Superior temporal gyrus (tissue), 1 donor: ENCODE data around the gene SRPX2.

Experiments used
- DNase-seq: peaks from one replicate; pipeline ENCODE4 v3.0.0-alpha.2; 2016; ENCODE audit errors: extremely low spot score

Gene SRPX2, protein sequence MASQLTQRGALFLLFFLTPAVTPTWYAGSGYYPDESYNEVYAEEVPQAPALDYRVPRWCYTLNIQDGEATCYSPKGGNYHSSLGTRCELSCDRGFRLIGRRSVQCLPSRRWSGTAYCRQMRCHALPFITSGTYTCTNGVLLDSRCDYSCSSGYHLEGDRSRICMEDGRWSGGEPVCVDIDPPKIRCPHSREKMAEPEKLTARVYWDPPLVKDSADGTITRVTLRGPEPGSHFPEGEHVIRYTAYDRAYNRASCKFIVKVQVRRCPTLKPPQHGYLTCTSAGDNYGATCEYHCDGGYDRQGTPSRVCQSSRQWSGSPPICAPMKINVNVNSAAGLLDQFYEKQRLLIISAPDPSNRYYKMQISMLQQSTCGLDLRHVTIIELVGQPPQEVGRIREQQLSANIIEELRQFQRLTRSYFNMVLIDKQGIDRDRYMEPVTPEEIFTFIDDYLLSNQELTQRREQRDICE

GRCh38 chrX:100643956-100644860 is at the start of gene SRPX2:
Gene SRPX2 (plus strand): TSS chrX:100644199. CDS start chrX:100646323, 2,124 bp downstream.
- DNase-seq, result peak; percentile 34

DNA sequence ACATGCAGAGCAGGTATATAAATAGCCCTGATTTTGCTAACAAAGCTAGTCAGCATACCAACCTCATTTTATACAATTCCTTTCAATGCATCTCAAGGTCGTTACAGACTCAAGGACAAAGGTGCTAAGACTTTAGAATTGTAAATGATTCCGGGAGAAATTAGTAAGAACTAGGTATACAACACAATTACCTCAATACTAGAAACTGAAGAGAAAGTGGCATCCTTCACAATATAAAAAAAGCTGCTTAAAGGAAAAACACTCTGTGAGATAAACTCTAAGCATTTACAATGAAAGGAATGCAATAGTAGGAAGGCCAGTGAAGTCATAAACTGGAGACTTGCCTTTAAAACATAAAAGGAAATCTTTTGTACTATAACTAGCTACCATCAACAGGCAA is 47.4 kb upstream of the SRPX2 start:
- DNase-seq, result no peak

DNA sequence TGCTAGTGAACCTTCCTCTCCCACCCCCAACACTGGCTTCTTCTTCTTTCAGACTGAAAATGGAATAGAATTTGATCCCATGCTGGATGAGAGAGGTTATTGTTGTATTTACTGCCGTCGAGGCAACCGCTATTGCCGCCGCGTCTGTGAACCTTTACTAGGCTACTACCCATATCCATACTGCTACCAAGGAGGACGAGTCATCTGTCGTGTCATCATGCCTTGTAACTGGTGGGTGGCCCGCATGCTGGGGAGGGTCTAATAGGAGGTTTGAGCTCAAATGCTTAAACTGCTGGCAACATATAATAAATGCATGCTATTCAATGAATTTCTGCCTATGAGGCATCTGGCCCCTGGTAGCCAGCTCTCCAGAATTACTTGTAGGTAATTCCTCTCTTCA is 44.5 kb upstream of the SRPX2 start:
- no peak for DNase-seq

DNA sequence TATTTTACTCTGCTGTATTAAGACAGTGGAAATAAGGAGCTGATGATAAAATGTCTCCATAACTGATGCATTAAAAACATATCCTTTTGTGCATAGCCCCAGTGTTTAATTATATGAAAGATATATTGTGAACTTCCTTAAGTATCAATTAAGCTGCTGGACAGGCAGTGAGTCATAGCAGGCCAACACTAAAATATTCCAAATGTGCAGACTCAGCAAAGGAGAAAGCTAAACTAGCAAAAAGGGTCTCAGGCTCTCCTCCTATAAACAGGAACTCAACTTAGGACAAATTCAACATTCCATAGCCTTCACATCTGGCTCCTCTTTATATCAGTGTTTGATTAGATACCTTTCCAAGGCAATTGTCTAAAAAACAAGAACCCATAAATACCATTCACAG is 43.7 kb upstream of the SRPX2 start:
- no peak for DNase-seq

- no peak for DNase-seq
These were observed 43.2 kb upstream of the SRPX2 start for GRCh38 chrX:100600758-100601157.

DNA sequence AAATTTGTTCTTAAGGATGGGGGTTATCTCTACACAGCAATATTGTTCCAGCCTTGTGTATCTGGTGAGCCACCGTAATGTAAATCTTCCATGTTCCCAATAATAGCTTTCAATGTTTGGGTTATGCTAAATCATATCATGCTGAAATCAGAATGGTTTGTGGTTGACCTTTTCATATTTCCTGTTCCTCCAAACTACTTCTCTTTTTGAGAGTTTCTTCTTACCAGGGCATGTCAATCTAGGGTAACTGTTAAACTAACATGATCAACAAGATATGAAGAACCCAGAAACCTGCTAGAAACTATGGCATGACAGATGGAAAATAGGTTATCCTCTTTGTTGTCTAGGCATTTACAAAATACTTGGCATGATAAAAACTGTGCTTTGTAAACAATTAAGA is 37.2 kb upstream of the SRPX2 start:
- DNase-seq, result no peak

DNA sequence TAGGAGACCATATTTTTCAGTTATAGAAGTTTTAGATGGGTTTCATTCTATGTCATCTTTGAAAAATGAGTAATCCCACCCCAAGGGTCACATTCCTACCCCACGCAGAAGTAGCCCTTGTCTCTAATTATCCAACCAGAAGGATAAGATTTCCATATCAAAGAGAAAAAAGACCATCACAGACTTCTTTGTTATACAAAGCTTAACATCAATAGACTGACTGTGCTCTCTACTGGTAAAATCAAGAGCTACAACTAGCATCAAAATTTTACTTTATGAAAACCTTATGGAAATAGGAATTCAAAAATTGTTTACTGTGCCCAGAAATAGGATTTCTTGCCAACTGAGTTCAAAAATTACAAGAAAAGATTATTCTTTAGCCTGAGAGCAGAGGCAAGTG is 34.4 kb upstream of the SRPX2 start:
- DNase-seq, result no peak

GRCh38 chrX:100611951-100612350 is 32.0 kb upstream of the SRPX2 start:
- DNase-seq, result no peak

DNA sequence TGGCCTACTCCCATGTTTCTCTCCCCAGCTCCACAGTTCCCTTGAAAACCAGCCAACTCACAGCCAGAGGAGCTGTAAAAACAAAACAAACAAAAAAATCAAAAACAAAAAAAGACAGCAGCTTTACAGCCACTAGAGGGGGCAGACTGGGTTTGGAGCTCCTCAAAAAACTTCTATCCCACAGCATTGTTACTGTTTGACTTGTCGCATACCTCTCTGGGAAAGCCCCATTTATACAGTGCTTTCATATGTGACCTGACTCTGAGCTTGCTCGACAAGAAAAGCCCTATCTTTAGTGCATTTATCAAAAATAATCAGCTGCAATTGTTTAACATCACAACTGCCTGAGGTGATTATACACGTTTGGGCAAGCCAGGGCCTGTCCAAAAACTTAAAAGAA is 29.0 kb upstream of the SRPX2 start:
- no peak for DNase-seq

DNA sequence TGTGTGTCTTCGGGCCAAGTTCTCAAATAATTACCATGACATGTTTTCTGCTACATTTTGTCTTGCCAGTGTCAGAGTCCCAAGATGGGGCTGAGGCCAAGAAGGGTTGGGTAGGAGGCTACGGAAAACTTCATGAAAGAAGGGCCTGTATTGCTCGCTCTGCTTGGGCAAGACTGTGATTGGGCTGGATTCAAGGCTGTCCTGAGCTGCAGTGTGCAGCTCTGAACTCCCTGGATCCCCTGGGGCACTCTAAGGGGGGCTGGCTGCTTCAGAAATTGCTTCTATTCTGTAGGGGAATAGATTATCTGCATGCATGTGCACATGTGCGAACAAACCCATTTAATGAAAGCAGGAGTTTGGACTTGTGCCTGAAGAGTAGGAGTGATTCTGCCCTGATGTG is 21.0 kb upstream of the SRPX2 start:
- DNase-seq, result no peak

DNA sequence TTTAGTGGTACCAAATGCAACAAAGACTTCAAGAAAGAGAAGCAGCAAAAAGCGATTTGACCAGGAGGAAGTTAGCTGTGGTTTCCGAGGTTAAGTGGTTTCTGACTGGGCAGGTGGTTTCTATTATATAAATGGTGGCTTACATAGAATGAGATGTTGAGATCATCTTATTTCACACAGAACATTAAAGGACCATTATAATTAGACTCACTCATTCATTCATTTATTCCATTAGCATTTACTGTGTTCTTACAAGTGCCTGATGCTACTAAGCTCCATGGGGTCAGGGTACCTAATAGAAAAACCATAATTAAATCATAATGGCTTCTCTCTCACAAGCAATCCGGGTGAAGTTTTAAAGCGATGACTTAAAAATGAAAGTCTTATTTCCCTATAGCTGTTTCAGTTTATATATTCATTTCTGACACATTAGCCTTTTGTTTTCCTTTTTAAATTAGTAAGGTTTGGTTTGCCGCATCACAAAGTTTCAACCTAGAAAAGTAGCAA is 18.0 kb upstream of the SRPX2 start:
- no peak for DNase-seq

DNA sequence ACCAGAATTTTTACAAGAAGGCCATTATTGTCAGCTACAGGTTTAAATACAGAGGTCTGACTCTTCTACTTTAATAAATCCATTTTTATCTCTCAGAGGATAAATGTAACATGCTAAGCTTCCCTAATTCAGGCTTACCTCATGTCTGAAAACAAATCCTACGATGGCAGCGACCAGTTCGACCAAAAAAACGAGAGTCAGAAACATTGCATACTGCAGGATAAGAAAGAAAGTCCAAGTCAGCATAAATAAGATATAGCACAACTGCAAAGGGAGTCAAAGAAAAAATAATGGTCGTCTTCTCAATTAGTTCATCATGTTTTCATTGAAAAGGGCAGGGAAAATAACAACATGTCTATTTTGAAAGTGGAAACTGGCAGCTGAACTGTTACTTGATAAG is 9.0 kb upstream of the SRPX2 start:
- no peak for DNase-seq

DNA sequence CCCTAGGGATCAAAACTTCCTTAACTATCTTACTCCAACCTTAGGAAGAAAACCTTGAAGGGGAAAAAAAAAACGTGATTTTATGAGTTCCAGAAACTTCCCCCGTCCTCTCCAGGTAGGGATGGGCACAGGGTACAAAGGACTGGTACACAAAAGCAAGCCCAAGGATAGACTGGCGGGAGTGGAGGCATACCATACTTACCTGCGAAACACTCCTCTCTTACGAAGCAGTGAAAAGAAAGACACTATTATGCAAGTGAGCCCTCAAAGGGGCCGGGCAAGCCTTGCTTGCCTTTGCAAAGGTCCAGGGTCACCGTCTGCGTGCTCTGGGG is 8.0 kb upstream of the SRPX2 start:
- no peak for DNase-seq

GRCh38 chrX:100636321-100636991 is 7.5 kb upstream of the SRPX2 start, which contains the start of gene TSPAN6:
Gene TSPAN6 (minus strand): TSS chrX:100636806. CDS start chrX:100636694, 112 bp downstream.
- DNase-seq, result peak; percentile 66

DNA sequence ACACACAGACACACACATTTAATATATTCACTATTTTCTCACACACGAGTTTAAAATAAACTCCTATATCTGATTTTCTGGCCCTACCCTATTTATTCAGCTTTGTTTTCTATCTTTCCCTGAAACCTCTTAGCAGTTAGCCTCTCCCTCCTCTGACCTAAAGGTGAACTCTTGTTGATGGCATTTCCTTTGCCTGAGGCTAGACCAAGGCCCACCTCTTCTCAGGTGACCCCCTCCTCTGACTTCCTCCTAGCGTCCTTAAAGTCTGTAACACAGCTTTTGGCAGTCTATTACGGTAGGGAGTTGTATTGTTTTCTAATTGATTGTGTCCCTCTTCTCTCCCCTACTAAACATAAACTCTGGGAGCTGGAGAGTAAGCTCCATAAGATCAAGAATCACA is 1.7 kb upstream of the SRPX2 start:
- DNase-seq, result no peak

DNA sequence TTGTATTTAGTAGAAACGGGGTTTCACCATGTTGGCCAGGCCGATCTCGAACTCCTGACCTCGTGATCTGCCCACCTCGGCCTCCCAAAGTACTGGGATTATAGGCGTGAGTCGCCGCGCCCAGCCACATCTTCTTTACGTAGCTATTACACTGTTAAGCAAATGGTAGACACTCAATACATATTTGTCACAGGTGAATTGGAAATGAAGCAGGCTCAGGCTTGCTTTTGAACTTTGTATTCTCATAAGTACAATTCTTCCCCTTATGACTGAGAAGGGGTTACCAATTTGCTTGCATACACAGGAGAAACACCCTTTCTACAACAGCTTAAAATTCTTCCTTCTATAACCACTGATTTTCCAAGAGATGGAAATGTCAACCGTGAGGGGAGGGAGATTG is 787 bp upstream of the SRPX2 start:
- no peak for DNase-seq

GRCh38 chrX:100645106-100645505 is 1.1 kb downstream of the SRPX2 start:
- no peak for DNase-seq

DNA sequence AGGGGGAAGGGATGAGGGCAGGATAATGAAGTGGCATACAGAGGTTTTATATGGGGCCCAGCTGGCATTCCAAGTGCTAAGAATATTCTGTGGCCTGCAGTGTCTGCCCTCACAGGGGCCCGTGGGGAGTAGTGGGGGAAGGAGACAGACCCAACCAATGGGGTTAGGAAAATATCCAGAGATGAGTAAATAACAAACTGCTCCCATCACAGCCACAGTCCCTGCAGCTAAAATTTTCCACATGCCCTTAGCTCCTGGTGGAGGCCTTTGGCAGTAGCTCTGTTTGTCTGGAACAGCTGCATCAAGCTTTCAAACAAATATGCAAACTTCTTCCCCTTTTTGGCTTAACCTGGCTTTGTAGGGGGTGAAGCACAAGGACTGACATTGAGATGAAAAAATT is 3.1 kb downstream of the SRPX2 start:
- DNase-seq, result no peak

DNA sequence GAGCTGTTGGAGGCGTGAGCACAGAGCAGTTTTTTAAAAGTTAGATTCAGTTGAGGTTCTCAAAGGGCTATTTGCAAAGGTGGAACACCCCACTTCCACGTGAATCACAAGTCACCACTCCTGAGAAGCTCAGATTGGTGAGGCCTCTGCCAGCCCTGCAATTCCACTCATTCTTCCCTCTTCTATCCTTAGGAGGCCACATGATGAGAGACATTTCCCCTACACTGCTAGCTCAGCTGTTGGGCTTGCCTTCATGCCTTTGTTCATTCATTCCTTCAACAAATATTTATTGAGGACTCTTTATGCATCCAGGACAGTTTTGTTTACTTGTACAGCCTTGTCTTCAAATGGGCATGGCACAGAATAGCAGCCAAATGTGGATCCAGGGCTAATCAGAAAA is 3.7 kb downstream of the SRPX2 start:
- DNase-seq, result no peak

DNA sequence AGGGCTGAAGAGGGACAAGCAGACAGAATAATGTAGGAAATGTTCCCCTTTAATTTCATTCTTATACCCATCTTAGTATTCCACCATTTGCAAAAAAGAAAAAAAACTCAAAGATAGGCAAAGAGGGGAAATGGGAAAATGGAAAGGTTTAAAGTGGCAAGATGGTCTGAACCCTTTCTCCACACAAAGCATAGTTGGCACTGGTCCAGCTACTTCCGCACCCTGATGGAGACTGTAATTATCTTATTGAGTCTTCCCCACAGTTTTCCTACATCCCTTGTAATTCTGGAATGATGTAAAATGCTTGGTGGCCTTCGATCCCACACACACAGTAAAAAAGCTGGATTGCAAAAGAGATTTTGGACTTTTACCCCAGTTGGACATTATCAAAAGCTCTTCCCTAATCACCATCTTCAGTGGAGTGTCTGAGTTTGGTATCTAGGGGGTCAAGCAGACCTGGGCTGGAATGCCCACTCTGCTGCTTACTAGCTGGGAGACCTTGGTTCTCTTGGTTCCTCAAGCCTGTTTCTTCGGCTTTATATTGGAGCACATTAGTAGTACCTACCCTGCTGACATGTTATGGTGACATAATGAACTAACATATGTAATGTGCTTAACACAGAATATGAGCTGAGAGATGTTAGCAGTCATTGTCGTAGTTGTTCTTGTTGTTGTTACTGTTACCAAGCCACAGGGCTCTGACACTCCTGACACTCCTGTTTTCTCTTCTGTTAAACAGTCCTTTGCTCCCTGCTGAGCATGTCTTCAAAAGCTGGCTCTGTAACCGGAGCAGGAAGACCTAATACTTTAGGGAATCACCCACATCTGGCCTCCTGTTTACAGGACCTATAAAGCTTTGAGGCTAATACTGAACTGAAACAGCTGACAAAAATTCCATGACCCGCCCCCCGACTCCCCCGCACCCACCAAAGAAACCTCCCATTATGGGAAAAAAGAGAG is 4.7 kb downstream of the SRPX2 start:
- DNase-seq, result no peak
